ENCODE results near the gene OPN3.
"Not testable (repeated sequence)": the region's sequence is repeated elsewhere in the genome, so short reads cannot be mapped to it uniquely, and the experiment has no call there.

OPN3 gene

GRCh38 chr1:241640149-241640866, at the start of gene OPN3, which contains the start of gene CHML:
Gene OPN3, minus strand, starts transcription at chr1:241640369. Its CDS starts 115 bp downstream, at chr1:241640254.
Gene CHML, minus strand, starts transcription at chr1:241640369. Its CDS starts 4,603 bp downstream, at chr1:241635766.
- TF ChIP-seq CTCF (conservative IDR thresholded peaks at IDR 0.05) (no peak), ZFX (IDR thresholded peaks at IDR 0.05) (no peak)
- H3K27ac ChIP-seq, result peak within 1 kb of the TSS; percentile 75

- TF ChIP-seq ZFX (IDR thresholded peaks at IDR 0.05), result no peak
- no peak for TF ChIP-seq CTCF (conservative IDR thresholded peaks at IDR 0.05)
- H3K27ac ChIP-seq, result no peak overlapping the region
Observed at GRCh38 chr1:241688940-241689368, 48.8 kb upstream of the OPN3 start.

GRCh38 chr1:241684108-241684507, 43.9 kb upstream of the OPN3 start:
- TF ChIP-seq CTCF (conservative IDR thresholded peaks at IDR 0.05) (no peak), ZFX (IDR thresholded peaks at IDR 0.05) (no peak)
- H3K27ac ChIP-seq, result no peak overlapping the region

- TF ChIP-seq CTCF (conservative IDR thresholded peaks at IDR 0.05), result no peak
- no peak overlapping the region for H3K27ac ChIP-seq
Observed at GRCh38 chr1:241682921-241683320, 42.8 kb upstream of the OPN3 start.

GRCh38 chr1:241681861-241682448, 41.8 kb upstream of the OPN3 start:
- H3K27ac ChIP-seq, result not testable (repeated sequence)

- no peak overlapping the region for H3K27ac ChIP-seq
- no peak for TF ChIP-seq CTCF (conservative IDR thresholded peaks at IDR 0.05)
- TF ChIP-seq ZFX (IDR thresholded peaks at IDR 0.05), result no peak
Observed at GRCh38 chr1:241679961-241680360, 39.8 kb upstream of the OPN3 start.

GRCh38 chr1:241679404-241679803, 39.2 kb upstream of the OPN3 start:
- TF ChIP-seq ZFX (IDR thresholded peaks at IDR 0.05), result no peak
- no peak for TF ChIP-seq CTCF (conservative IDR thresholded peaks at IDR 0.05)
- H3K27ac ChIP-seq, result no peak overlapping the region

Measured in C4-2B (cell line).